ENCODE data around the gene TIMP2.
"Not testable (repeated sequence)": the region's sequence is repeated elsewhere in the genome, so short reads cannot be mapped to it uniquely, and the experiment has no call there.

The TIMP2 gene

DNA sequence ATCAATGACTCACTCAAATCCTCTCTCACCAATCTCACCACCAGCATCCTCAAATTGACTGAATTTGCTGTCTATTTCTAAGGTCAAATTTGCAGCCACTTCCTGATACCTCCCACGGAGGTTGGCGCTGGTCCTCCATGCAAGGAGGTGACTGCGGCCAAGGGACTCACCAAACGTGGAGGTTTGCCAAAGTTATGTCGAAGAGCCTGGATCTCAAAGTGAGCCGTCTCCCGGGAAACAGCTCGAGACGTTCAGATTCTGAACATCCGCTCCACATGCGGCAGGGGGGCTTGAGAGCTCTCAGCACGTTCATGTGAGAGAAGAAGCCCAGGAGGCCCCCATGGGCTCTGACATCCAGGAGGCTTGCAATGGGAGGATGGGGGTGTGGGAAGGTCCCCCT is 31.9 kb upstream of the TIMP2 start:
- in situ Hi-C loops (cut with MboI; ENCODE audit: low sequenced_read_pairs): no loop called here

DNA sequence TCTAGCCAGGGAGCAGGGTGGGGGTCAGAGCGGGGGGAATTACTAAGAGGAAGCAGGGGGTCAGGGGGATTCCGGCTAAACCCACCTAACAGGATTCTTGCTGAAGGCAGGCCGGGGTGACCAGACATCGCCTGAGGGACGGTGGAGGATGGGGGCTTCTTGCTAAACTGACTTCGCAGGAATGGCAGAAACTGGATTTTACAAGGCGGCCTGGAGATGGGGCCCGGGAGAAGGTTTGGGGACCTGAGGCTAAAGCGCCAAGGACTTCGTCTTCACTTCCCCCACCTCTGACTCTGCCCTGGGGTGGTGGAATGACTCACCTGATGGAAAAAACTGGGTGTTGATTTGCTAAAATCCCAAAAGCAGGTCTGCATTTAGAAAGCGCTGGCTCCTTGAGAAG is 31.1 kb upstream of the TIMP2 start:
- in situ Hi-C loops (cut with MboI; ENCODE audit: low sequenced_read_pairs): no loop called here

DNA sequence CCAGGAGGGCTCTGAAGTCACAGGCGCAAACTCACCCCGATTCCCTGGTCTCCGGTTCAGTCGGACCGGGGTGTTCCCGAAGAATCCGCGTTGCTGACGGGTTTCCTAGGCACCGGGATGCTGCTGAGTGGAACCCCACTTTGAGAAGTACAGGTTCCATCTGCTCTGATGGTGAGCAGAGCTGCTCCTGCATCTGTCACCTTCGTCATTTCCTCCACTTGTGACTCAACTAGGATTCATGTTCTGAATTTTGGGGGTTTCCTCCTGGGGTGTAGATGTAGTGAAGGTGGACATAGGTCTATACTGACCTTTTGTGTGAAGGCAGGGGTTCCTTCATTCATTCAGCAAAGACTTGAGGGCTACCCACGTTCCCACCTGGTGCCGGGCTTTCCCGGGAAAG is 29.5 kb upstream of the TIMP2 start:
- in situ Hi-C loops (cut with MboI; ENCODE audit: low sequenced_read_pairs): no loop called here

DNA sequence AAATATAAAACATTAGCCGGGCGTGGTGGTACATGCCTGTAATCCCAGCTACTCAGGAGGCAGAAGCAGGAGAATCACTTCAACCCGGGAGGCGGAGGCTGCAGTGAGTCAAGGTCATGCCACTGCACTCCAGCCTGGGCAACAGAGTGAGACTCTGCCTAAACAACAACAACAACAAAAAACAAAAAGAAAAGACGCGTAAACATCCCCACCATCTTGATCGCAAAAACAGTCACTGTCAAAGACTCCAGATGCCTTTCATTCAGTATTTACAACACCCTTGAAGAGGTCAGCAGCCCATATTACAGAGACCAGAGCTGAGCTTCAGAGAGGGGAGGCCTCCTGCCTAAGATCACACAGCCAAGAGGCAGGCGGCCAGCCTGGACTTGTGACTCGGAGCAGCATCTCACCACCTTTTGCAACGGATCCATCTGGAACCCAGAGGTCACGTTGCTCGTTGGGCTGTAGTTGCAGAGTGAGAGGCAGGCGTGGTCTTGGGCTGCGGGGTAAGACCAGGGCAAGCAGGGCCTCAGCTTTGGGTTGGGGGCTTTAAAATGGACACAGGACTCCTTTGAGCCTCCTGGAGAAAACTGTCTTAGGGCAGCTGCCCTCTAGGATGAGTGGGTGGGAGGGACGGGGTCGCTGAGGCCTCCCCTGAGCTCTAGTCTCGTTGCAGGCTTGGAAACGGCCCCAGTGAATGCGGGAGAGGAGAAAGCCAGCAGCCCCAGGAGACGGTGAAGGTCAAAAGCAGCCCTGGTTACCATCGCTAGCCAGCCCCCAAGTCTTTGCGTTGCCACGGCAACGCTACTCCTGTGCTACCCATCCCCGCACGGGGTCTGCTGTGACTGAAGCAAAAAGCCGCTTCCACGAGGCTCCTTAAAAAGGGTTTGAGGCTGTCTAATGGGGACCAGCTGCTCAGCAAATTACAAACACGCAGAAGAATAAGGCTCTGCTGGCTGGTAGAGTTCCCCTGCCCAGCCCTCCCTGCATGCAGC is 28.5 kb upstream of the TIMP2 start:
- in situ Hi-C loops (cut with MboI; ENCODE audit: low sequenced_read_pairs): no loop called here

DNA sequence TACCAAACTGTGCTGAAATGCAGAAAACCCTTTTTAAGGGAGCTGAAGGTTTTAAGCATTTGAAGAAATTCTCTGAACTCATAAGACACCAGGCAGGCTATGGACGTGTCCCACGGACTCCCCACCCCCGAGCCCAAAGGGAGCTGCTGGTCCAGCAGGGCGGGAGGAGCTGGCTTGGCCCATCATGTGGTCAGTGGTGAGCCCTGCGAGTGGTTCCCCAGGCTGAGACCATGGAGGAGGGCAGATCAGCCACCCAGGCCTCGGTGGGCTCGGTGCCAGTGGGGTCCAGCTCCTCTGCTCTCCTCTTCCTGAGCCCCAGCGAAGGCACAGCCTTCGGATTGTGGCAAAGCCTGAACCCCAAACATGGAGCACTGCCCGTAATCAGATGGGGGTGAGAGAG is 27.5 kb upstream of the TIMP2 start:
- in situ Hi-C loops (cut with MboI; ENCODE audit: low sequenced_read_pairs): no loop called here

DNA sequence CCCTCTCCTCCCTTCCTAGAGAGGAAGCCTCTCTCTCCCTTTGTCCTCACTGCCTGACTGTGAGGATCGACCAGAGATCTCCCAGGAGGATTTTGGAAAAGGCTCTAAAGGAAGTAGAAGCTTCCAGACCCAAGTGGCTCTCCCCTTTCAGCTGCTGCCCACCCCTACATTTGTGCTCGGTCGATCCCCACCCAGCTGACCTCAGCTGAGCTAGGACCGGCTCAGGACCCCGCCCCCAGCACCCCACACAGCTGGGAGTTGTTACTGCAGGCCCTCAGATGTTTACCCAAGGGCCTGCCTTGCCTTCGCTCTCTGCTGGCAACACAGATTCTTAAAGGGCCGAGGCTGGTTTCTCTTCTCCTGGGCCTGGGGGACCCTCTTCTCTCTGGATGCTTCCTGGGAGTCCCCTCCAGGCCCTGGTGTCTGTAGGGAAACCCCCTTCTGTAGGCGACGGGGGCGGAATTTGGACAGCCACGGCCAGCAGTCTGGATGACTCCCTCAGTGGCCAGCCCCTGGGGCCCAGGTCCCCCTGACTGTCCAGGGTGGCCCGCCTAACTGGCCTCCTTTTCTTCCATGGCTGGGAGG is 26.9 kb upstream of the TIMP2 start:
- in situ Hi-C loops (cut with MboI; ENCODE audit: low sequenced_read_pairs): no loop called here

DNA sequence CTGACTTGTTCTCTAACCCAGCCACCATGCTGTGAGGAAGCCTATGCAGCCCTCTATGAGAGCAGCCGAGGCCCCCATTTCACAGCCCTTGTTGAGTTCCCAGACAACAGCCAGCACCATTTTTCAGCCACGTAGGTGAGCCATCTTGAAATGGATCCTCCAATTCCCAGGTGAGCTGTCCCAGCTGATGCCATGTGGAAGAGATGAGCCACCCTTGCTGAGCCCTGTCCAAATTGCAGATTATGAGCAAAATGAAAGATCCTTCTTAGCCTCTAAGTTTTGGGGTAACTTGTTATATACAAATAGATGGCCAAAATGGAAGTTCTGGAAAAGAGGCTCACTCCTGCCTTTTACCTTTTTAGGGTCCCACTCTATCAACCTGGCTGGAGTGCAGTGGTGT is 25.7 kb upstream of the TIMP2 start:
- in situ Hi-C loops (cut with MboI; ENCODE audit: low sequenced_read_pairs): no loop called here

DNA sequence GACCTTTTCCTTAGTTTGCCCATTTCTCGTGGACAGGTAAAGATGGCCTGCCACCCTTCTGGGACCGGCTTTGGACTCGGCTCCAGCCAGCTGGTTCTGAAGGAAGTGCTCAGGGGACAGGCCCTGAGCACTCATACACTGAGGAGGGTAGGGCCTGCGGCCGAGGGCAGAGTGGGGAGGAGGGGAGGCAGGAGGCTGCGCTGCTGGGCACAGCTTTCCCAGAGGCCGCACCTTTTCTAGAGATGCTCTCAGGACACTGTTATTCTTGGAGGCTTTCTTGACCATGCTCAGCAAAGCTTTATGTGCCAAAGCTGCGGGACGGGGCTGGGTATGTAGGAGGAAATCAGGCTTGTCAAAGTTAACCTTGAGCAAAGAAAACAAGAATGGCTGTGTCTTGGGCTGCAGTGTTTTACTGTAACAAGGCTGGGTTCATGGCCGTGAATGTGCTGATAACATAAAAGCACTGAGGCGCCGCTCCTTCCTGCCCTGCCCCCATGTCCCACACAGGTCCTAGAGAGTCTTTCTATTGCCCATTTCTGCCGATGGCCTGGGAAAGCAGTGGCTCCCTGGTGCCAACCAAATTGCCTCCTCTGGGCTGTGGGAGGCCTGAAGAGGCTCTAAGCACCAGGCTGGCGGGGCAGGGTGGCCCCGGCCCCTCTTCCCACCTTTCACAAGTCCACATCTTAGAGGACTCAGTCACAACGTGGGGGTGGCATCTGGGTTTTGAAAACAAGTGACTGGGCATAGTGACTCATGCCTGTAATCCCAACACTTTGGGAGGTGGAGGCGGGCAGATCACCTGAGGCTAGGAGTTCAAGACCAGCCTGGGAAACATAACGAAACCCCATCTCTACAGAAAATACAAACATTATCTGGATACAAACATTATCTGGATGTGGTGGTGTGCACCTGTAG is 22.3 kb upstream of the TIMP2 start:
- in situ Hi-C loops (cut with MboI; ENCODE audit: low sequenced_read_pairs): no loop called here

DNA sequence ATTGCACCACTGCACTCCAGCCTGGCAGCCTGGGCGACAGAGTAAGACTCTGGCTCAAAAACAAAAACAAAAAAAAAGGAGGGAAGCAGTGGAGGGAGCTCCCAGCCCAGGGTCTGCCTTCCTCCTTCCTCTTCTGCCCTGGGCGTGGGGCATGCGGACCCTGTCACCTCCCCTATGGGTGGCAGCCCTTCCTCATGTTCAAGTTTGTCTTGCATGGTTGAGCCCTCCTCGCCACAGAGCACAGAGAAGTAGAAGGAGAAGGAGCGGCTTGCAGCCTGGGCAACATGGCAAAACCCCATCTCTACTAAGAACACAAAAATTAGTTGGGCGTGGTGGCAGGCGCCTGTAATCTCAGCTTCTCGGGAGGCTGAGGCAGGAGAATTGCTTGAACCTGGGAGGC is 21.4 kb upstream of the TIMP2 start:
- in situ Hi-C loops (cut with MboI; ENCODE audit: low sequenced_read_pairs): no loop called here

DNA sequence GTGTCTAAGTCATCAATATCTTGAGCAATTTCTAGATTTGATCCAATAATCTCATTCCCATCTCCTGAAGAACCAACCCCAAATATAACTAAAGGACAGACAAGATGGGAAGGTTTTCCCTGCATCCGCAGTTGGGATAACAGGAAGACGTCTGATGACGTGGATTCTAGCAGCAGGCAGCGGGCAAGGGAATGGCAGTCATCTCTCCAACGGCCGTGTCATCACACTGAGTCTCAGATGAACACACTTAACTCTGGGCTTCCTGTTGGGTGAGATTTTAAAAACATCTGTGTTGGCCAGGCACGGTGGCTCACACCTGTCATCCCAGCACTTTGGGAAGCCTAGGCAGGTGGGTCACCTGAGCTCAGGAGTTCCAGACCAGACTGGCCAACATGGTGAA is 20.9 kb upstream of the TIMP2 start:
- in situ Hi-C loops (cut with MboI; ENCODE audit: low sequenced_read_pairs): no loop called here

DNA sequence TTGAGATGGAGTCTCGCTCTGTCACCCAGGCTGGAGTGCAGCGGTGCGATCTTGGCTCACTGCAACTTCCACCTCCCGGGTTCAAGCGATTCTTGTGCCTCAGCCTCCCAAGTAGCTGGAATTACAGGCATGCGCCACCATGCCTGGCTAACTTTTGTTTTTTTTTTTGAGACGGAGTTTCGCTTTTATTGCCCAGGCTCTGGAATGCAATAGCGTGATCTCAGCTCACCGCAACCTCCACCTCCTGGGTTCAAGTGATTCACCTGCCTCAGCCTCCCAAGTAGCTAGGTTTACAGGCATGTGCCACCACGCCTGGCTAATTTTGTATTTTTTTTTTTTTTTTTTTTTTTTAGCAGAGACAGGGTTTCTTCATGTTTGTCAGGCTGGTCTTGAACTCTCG is 20.3 kb upstream of the TIMP2 start:
- in situ Hi-C loops (cut with MboI; ENCODE audit: low sequenced_read_pairs): not testable (repeated sequence)

DNA sequence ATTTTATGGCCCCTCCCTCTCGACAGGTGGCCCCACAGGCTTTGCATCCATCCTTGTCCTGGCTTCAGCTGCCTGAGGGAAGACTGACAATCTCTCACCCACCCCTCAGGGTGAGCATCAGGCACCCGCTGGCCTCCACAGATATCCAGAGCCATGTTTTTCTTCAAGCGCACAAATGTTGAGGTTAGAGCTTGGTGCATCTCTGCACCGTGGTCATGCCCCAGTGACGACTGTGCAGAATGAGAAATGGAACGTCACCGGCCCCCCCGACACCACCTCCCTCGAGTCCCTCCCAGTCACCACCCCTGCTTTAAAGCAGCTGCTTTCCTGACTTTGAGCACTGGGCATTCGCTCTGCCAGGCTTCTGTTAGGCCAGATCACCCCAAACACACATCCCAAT is 19.8 kb upstream of the TIMP2 start:
- in situ Hi-C loops (cut with MboI; ENCODE audit: low sequenced_read_pairs): no loop called here

DNA sequence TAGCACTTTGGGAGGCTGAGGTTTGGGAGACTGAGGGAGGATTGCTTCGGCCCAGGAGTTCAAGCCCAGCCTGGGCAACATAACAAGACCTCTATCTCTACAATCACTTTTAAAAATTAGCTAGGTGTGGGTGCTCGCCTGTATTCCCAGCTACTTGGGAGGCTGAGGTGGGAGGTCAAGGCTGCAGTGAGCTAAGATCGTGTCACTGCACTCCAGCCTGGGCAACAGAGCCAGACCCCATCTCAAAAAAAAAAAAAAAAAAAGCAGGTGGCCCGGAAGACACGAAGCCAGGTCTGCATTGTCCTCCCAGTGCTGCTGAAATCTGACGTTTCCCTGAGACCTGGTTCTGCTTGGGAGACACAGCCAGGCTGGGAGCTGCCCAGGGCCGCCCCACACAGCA is 18.8 kb upstream of the TIMP2 start:
- in situ Hi-C loops (cut with MboI; ENCODE audit: low sequenced_read_pairs): no loop called here

DNA sequence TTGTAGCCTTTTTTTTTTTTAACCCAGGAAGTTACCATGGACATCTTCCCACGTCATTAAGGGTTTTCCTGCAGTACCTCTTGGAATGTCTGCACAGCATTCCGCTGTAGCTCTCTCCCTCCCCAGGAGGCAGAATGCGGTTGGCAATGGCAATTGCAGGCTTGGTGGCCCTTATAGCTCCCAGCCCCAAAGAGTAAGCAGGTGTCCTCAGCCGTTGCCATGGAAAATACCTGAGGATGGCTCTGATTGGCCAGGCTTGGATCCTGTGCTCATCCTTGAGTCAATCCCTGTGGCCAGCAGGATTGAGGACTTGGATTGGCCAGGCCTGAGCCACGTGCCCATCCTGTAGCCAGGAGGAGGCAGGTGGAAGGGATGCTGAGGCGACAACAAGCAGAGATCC is 15.5 kb upstream of the TIMP2 start:
- in situ Hi-C loops (cut with MboI; ENCODE audit: low sequenced_read_pairs): no loop called here

DNA sequence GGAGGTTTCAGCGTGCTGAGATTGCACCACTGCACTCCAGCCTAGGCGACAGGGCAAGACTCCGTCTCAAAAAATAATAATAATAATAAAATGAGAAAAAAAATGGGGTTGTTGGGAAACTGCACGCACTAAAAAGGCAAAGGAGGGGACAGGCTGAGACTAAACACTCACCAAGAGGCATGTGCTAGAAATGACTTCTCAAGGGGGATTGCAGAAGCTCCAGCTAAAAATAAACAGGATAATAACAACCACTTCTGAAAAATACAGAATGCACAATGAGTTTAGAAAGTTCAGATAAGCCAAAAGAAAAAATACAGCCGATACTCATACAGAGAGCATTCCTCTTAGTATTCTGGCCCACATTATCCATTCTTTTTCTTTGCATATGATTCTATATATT is 15.1 kb upstream of the TIMP2 start:
- in situ Hi-C loops (cut with MboI; ENCODE audit: low sequenced_read_pairs): no loop called here

DNA sequence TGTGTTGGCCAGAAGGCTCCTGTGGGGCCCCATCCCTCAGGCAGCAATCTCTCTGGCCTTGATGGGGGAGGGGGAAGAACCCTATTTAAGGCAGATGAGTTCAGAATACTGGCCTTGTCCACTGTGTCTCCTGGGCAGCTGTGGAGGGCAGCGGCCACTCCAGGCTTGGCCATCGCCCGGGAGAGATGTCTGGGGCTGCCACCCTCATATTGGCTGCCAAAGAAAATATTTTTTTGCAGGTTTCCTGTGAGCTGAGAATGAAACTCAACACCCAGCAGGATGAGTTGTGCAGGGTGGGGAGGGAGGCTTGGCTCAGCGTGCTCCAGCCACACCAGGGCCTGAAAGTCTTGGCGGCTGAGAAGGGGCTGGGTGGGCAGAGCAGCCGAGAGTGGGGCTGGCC is 14.4 kb upstream of the TIMP2 start:
- in situ Hi-C loops (cut with MboI; ENCODE audit: low sequenced_read_pairs): no loop called here

DNA sequence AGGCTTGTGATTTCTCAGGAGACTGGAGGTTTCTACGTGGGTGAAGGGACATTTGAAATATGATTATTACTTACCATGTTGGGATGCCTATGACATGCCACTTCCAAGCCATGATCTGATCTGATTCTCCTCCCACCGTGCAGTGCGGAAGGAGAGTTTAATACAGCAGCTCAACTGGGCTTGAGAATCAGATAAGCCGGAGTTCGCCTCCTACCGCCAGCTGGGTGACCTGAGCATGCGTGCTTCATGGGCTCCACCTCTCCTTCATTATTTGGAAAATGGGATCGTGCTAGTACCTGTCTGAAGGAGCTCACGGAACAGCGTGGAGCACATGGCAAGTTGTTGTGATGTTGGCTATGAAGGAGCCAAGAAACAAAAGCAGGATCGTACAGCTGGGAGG is 12.4 kb upstream of the TIMP2 start:
- in situ Hi-C loops (cut with MboI; ENCODE audit: low sequenced_read_pairs): no loop called here

DNA sequence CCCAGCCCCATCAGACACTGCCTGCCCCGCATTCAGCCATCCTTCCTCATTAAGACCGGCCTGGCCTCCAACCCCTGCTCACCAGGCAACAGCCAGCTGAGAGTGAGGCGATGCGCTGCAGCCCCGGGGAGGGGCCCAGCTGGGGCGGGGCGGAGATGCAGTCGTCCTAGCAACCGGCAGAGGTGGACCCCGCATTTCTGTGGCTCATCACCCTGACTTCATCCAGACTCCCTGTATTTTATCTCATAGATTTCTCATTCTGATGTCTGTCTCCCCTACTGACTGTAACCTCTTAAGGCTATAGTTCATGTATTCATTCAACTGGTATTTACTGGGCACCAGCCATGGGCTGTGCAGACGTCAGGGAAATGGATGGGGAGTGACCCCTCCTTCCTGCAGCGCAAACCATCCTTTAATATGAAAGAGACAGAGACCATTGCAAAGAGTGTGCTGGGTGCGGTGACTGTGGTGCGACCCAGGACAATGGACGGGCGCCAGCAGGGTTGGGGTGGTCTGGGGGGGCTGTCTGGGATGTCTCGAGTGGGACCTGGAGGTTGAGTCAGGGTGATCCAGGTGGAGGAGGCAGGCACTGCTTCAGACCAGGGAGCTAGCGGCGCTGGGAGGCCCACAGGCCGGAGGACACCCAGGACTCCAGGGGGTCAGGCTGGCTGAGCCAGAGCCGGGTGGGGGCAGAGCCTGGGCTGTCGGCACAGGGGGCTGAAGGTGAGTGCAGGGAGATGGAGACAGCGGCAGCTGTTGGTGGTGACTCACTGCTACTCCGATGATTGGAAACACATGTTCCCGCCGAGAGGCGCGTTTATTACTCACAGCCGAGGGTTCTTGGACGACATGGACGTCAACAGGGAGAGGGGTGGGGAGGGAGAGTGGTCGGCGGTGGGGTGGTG is 10.5 kb upstream of the TIMP2 start:
- in situ Hi-C loops (cut with MboI; ENCODE audit: low sequenced_read_pairs): no loop called here

DNA sequence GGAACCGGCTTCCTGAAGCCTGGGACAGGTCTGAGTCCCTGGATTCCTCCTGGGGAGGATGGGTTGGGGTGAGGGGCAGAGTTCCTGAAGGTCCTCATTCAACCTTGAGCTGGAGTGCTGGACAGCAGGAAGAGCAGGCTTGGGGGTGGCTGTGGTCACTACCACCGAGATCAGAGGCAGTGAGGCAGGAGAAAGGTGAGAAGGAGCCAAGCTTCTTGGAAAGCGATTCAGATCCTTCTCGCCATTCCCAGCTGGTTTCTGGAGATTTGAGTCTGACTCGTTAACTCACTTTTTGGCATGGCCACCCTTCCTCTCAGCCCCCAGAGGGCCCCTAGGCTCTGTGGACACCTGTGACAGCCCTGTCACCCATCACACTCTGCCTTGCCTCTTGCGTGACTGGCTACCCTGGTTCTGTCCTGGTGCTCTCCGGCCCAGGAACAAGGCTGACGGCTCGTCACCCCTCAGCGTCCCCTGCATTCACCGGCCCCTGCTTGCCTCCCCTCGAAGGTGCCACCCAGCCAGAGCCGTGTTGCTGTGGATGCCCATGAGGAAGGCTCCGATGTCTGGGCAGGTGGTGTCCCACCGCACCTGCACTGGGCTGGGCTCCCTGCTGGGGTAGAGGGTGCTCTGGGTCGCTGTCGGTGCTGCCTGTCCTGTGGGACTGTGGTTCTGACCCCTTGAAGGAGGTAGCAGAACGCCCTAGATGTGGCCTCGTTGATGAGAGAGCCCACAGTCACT is 9.7 kb upstream of the TIMP2 start:
- in situ Hi-C loops (cut with MboI; ENCODE audit: low sequenced_read_pairs): no loop called here

Measured in hTERT RPE-1 (cell line).